ENCODE measurements around the gene TRAM2. TPM values are rescaled to one million over a fixed set of nuclear protein-coding genes. Genes with fewer than 3 reads are reported as not detected.

TRAM2 gene
- total and polyA plus RNA-seq, 4 donors = 7.3 to 20.3 (median 13.0) TPM

- H3K4me3 ChIP-seq (ENCODE audit: low read depth in 1 of 3, low read length in 3 of 3) = no peak overlapping the region
- H3K36me3 ChIP-seq (ENCODE audit: control insufficient read depth in 4 of 4, insufficient read depth in 3 of 4, low read depth in 1 of 4, low read length in 3 of 4) = no peaks in the 10 kb centered on the region
- H3K27me3 ChIP-seq (ENCODE audit: control insufficient read depth in 4 of 4, insufficient read depth in 4 of 4, low read length in 3 of 4) = no peaks in the 10 kb centered on the region
- no peak for DNase-seq (ENCODE audit: low spot score)
- no peak for TF ChIP-seq ZBTB33 (IDR thresholded peaks at IDR 0.05)
- TF ChIP-seq RXRA (IDR thresholded peaks at IDR 0.05) = no peak
- no peak for TF ChIP-seq HNF4G (IDR thresholded peaks at IDR 0.05)
- TF ChIP-seq MAX (IDR thresholded peaks at IDR 0.05) = no peak
- no peak for TF ChIP-seq TAF1 (conservative IDR thresholded peaks at IDR 0.05)
- TF ChIP-seq ATF3 (IDR thresholded peaks at IDR 0.05) = no peak
- no peak for TF ChIP-seq SP1 (IDR thresholded peaks at IDR 0.05)
- no peak for TF ChIP-seq GABPA (IDR thresholded peaks at IDR 0.05 in 1 of 2, conservative IDR thresholded peaks at IDR 0.05 in 1 of 2)
- TF ChIP-seq NR2F2 (IDR thresholded peaks at IDR 0.05) = no peak
- no peak for TF ChIP-seq YY1 (IDR thresholded peaks at IDR 0.05)
- TF ChIP-seq HNF4A (conservative IDR thresholded peaks at IDR 0.05) = no peak
- TF ChIP-seq FOXA2 (IDR thresholded peaks at IDR 0.05) = no peak
- no peak for TF ChIP-seq EGR1 (IDR thresholded peaks at IDR 0.05; ENCODE audit: low read depth in 2 of 2)
- TF ChIP-seq FOXA1 (IDR thresholded peaks at IDR 0.05) = no peak
- no peak for TF ChIP-seq REST (IDR thresholded peaks at IDR 0.05)
- TF ChIP-seq JUND (IDR thresholded peaks at IDR 0.05) = no peak
- TF ChIP-seq CTCF (IDR thresholded peaks at IDR 0.05; ENCODE audit: low read depth, low read length, missing input control) = no peak
- no peak for TF ChIP-seq RAD21 (IDR thresholded peaks at IDR 0.05)
- H3K4me1 ChIP-seq (ENCODE audit: control insufficient read depth in 4 of 4, insufficient read depth in 4 of 4, low read length in 3 of 4) = no peaks in the 10 kb centered on the region
- no peak overlapping the region for H3K9ac ChIP-seq (ENCODE audit: low read depth in 1 of 2, low read length in 2 of 2)
- WGBS = 95% methylated on average over 2 of the region's 2 CpGs
- H3K9me3 ChIP-seq (ENCODE audit: control insufficient read depth in 4 of 4, low read length in 3 of 4) = no peaks in the 10 kb centered on the region
- H3K27ac ChIP-seq (ENCODE audit: low read depth in 1 of 2, low read length in 2 of 2) = no peak overlapping the region
Measured at GRCh38 chr6:52622810-52623209, 46.0 kb upstream of the TRAM2 start.

All from liver (tissue), 9 donors.